GM10248 (cell line): Measurements from ENCODE around the gene DEK.

ENCODE experiments used
- CTCF ChIA-PET: fragments of 300-600 bp; sonication (Branson Sonifier 250); formaldehyde crosslinking; extraction: SDS; loops from one replicate; lab custom pipeline; 2021; ENCODE audit warnings: antibody characterized with exemption; lab: Yijun Ruan, JAX
- POLR2A ChIA-PET: fragments of 350-650 bp; sonication (Branson Sonifier 250); formaldehyde crosslinking; extraction: SDS; loops from one replicate; lab custom pipeline; 2020; ENCODE audit warnings: antibody characterized with exemption; lab: Yijun Ruan, JAX
- DNase-seq: peaks from one replicate; pipeline ENCODE4 v3.0.0; 2012; ENCODE audit errors: extremely low spot score
- TF ChIP-seq, protein P1 (sequence below): IDR thresholded peaks from 2 replicates; pipeline ENCODE4 v1.5.1; 2012; ENCODE audit warnings: mild to moderate bottlenecking, low read depth; ENCODE audit errors: extremely low read depth, missing control alignments, control extremely low read depth

The DEK gene

DNA sequence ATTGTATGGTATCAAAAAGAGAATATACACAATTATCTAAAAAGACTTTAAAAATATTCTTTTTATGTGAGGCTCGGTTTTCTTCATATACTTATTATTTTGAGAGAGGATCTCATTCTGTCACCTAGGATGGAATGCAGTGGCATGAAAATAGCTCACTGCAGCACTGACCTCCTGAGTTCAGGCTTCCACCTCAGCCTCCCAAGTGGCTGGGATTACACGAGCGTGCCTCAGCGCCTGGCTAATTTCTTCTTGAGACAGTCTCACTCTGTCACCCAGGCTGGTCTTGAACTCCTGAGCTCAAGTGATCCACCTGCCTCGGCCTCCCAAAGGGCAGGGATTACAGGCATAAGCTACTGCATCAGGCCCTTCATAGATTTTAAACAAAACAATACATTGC, 10.7 kb downstream of the DEK start:
- TF ChIP-seq, protein P1, sequence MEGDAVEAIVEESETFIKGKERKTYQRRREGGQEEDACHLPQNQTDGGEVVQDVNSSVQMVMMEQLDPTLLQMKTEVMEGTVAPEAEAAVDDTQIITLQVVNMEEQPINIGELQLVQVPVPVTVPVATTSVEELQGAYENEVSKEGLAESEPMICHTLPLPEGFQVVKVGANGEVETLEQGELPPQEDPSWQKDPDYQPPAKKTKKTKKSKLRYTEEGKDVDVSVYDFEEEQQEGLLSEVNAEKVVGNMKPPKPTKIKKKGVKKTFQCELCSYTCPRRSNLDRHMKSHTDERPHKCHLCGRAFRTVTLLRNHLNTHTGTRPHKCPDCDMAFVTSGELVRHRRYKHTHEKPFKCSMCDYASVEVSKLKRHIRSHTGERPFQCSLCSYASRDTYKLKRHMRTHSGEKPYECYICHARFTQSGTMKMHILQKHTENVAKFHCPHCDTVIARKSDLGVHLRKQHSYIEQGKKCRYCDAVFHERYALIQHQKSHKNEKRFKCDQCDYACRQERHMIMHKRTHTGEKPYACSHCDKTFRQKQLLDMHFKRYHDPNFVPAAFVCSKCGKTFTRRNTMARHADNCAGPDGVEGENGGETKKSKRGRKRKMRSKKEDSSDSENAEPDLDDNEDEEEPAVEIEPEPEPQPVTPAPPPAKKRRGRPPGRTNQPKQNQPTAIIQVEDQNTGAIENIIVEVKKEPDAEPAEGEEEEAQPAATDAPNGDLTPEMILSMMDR: no peak
- POLR2A ChIA-PET: no interaction called here
- no peak for DNase-seq
- CTCF ChIA-PET: interaction anchor here (1.8 to 2.5 kb wide), 2 partner anchors 13 to 17 kb away, joined by 7 to 9 read pairs; no protein-coding TSS in a partner anchor

DNA sequence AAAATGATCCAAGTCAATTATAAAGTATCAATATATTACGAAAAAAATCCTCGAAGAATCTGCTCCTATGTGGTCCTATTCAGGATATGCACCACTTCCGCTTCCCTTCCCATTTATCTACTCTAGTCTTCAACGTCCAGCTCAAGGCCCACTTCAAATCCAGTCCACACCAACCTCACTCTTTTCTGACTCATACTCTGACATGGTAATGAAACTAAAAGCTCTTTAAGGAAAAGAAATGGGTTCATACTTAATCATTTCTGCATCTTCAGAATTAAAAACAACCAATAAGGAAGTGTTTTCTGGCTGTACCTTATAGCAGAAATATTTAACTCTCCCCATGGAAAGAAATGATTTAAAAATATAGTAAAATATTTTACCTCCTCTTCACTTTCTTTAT, 15.1 kb downstream of the DEK start:
- DNase-seq: no peak
- POLR2A ChIA-PET: interaction anchor here (0.6 kb wide), 2 partner anchors 10 to 11 kb away, joined by 3 read pairs; no protein-coding TSS in a partner anchor
- CTCF ChIA-PET: no interaction called here
- TF ChIP-seq, protein P1: no peak

DNA sequence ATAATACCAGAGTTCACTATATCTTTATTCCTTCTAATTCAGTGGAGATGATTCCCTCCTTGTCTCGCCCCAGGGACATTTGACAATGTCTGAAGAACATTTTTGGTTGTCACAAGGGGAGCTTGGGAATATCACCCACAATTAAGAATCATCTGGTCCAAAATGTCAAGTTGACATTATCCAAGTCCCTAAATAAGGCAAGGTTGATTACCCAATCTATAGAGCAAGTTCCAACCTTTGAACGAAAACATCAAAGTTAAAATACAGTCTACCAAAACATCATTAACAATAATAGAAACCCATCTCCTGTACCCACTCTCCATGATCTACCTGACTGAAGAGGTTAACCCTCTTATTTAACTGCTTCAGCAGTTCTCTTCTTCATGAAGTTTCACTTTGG, 15.6 kb downstream of the DEK start:
- TF ChIP-seq, protein P1: no peak
- CTCF ChIA-PET: no interaction called here
- no peak for DNase-seq
- POLR2A ChIA-PET: interaction anchor here (0.6 kb wide), 1 partner anchor 10 kb away, joined by 3 read pairs; no protein-coding TSS in a partner anchor

DNA sequence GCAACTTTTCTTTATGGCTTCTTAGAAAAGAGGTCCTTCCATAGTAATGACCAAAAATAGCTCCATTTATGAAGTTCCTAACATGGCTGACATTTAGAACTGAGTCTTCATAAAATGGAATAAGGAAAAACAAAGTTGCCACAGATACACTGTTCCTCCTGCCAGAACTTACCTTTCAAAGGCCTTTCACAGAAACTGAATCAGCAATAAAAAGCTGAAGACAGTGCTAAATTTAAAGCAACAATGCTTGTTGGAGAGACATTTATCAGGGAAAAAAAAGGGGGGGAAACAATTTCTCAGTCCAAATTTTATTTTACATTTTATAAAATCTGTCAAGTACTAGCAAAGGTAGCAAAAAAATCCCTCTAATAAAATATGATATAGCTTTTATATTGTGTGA, 17.3 kb downstream of the DEK start:
- CTCF ChIA-PET: no interaction called here
- POLR2A ChIA-PET: no interaction called here
- no peak for DNase-seq
- TF ChIP-seq, protein P1: no peak

DNA sequence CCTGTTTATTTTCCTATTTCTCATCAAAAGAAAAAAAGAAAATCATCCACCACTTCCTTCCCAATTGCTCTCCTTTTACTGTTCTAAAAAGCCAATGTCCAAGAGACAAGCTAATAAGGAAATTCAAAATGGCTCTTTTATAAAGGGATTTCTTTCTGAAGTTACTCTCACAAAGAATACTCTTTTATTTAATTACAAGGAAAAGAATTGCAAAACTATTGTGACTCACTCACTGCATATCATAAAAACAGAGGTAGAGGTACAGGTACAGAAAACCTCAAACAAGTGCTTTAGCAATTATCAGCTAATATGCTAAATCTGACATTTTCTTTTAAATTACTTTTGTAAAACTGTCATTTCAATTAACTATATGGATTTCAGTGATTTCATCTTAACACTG, 18.1 kb downstream of the DEK start:
- DNase-seq: no peak
- POLR2A ChIA-PET: no interaction called here
- CTCF ChIA-PET: no interaction called here
- TF ChIP-seq, protein P1: no peak

DNA sequence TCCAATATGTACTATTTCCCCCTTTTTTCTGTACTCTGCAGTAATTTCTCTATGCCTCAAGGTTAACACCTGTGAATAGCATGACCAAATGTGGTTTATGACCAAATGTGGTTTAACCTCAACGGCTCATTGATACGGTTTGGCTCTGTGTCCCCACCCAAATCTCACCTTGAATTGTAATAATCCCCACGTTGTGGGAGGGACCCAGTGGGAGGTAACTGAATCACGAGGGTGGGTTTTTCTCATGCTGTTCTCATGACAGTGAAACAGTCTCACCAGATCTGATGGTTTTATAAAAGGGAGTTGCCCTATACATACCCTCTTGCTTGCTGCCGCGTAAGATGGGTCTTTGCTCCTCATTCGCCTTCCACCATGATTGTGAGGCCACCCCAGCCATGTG, 18.7 kb downstream of the DEK start:
- POLR2A ChIA-PET: no interaction called here

More for the DNA sequence above, 18.7 kb downstream of the DEK start:
- TF ChIP-seq, protein P1: no peak
- CTCF ChIA-PET: no interaction called here
- DNase-seq: no peak
